Stimulated activated CD8-positive, alpha-beta memory T cell treated with anti-CD3 and anti-CD28 coated beads, Interleukin-7, amount 100 ng/mL, for 1 hour (primary cell): ENCODE measurements around the gene AMBRA1.
"Not testable (repeated sequence)": the region's sequence is repeated elsewhere in the genome, so short reads cannot be mapped to it uniquely, and the experiment has no call there.

ENCODE experiments used
- DNase-seq, 2 donors: peaks; one replicate each; pipeline ENCODE4 v3.0.0-alpha.2; 2020; ENCODE audit warnings: low read depth in 2 of 2

Gene AMBRA1

GRCh38 chr11:46381819-46382645 lies 211.8 kb downstream of the AMBRA1 start:
- DNase-seq: no peak

- no peak for DNase-seq
These were observed 212.6 kb downstream of the AMBRA1 start, which contains the start of gene MDK for GRCh38 chr11:46381048-46381818. Gene MDK (plus strand): TSS chr11:46381669. CDS start chr11:46382058, 389 bp downstream.

GRCh38 chr11:46380340-46381047 lies 213.3 kb downstream of the AMBRA1 start:
- no peak for DNase-seq

GRCh38 chr11:46379482-46380293 lies 214.1 kb downstream of the AMBRA1 start:
- DNase-seq: not testable (repeated sequence)

GRCh38 chr11:46378811-46379481 lies 214.9 kb downstream of the AMBRA1 start:
- DNase-seq: no peak

- no peak for DNase-seq
These were observed 215.5 kb downstream of the AMBRA1 start for GRCh38 chr11:46378296-46378695.

GRCh38 chr11:46377831-46378230 lies 216.0 kb downstream of the AMBRA1 start:
- DNase-seq: no peak

GRCh38 chr11:46377290-46377689 lies 216.5 kb downstream of the AMBRA1 start:
- no peak for DNase-seq

GRCh38 chr11:46376258-46377050 lies 217.4 kb downstream of the AMBRA1 start:
- DNase-seq: no peak

- DNase-seq: no peak
These were observed 218.3 kb downstream of the AMBRA1 start for GRCh38 chr11:46375392-46376101.

GRCh38 chr11:46374815-46375214 lies 219.0 kb downstream of the AMBRA1 start:
- DNase-seq: no peak

GRCh38 chr11:46373787-46374740 lies 219.8 kb downstream of the AMBRA1 start:
- DNase-seq: no peak

GRCh38 chr11:46372501-46372900 lies 221.3 kb downstream of the AMBRA1 start:
- not testable (repeated sequence) for DNase-seq

GRCh38 chr11:46372086-46372485 lies 221.7 kb downstream of the AMBRA1 start:
- DNase-seq: no peak

GRCh38 chr11:46371262-46371661 lies 222.6 kb downstream of the AMBRA1 start:
- DNase-seq: not testable (repeated sequence)

- DNase-seq: no peak
These were observed 223.6 kb downstream of the AMBRA1 start for GRCh38 chr11:46370253-46370652.

GRCh38 chr11:46369458-46370152 lies 224.2 kb downstream of the AMBRA1 start:
- no peak for DNase-seq

- DNase-seq: no peak
These were observed 225.9 kb downstream of the AMBRA1 start for GRCh38 chr11:46367916-46368267.
